GM18867 (cell line): ENCODE data around the gene GSS.
"Not testable (repeated sequence)": the region's sequence is repeated elsewhere in the genome, so short reads cannot be mapped to it uniquely, and the experiment has no call there.

Experiments used
- ATAC-seq: cut with Tn5 transposase; IDR thresholded peaks from one replicate; pipeline ENCODE4 v1.9.1; 2021; ENCODE audit warnings: mild to moderate bottlenecking, moderate library complexity; ENCODE audit not compliant: unreplicated experiment

Gene GSS

GRCh38 chr20:34915131-34915530 lies 40.5 kb downstream of the GSS start:
- ATAC-seq: no peak

GRCh38 chr20:34907616-34908469 lies 47.8 kb downstream of the GSS start:
- ATAC-seq: no peak

- no peak for ATAC-seq
These were observed 51.4 kb downstream of the GSS start for GRCh38 chr20:34904202-34904621.

GRCh38 chr20:34898731-34899130 lies 56.9 kb downstream of the GSS start:
- ATAC-seq: not testable (repeated sequence)

GRCh38 chr20:34898129-34898528 lies 57.5 kb downstream of the GSS start:
- ATAC-seq: not testable (repeated sequence)

- no peak for ATAC-seq
These were observed 59.5 kb downstream of the GSS start for GRCh38 chr20:34896086-34896621.

- ATAC-seq: no peak
These were observed 60.1 kb downstream of the GSS start for GRCh38 chr20:34895465-34895864.

GRCh38 chr20:34894723-34895122 lies 60.9 kb downstream of the GSS start:
- no peak for ATAC-seq

- no peak for ATAC-seq
These were observed 62.9 kb downstream of the GSS start for GRCh38 chr20:34892671-34893070.

- ATAC-seq: no peak
These were observed 64.2 kb downstream of the GSS start for GRCh38 chr20:34891166-34892062.

GRCh38 chr20:34888468-34888867 lies 67.1 kb downstream of the GSS start:
- ATAC-seq: no peak

- peak; percentile 53 for ATAC-seq
These were observed 68.6 kb downstream of the GSS start for GRCh38 chr20:34887023-34887422.

GRCh38 chr20:34886122-34886521 lies 69.5 kb downstream of the GSS start:
- no peak for ATAC-seq

GRCh38 chr20:34884260-34884659 lies 71.3 kb downstream of the GSS start:
- ATAC-seq: no peak

- no peak for ATAC-seq
These were observed 71.8 kb downstream of the GSS start for GRCh38 chr20:34883809-34884208.

- ATAC-seq: no peak
These were observed 72.4 kb downstream of the GSS start for GRCh38 chr20:34883087-34883688.

- no peak for ATAC-seq
These were observed 73.9 kb downstream of the GSS start for GRCh38 chr20:34881689-34882088.

GRCh38 chr20:34880971-34881370 lies 74.6 kb downstream of the GSS start:
- not testable (repeated sequence) for ATAC-seq

- ATAC-seq: no peak
These were observed 75.3 kb downstream of the GSS start for GRCh38 chr20:34880215-34880850.
